HG03280 (cell line): Measurements from ENCODE around the gene RNF113A.
"Not testable (repeated sequence)": the region's sequence is repeated elsewhere in the genome, so short reads cannot be mapped to it uniquely, and the experiment has no call there.

Source experiments
- ATAC-seq: cut with Tn5 transposase; IDR thresholded peaks from one replicate; pipeline ENCODE4 v1.9.1; 2021; ENCODE audit warnings: mild to moderate bottlenecking, moderate library complexity; ENCODE audit not compliant: unreplicated experiment

The RNF113A gene

DNA sequence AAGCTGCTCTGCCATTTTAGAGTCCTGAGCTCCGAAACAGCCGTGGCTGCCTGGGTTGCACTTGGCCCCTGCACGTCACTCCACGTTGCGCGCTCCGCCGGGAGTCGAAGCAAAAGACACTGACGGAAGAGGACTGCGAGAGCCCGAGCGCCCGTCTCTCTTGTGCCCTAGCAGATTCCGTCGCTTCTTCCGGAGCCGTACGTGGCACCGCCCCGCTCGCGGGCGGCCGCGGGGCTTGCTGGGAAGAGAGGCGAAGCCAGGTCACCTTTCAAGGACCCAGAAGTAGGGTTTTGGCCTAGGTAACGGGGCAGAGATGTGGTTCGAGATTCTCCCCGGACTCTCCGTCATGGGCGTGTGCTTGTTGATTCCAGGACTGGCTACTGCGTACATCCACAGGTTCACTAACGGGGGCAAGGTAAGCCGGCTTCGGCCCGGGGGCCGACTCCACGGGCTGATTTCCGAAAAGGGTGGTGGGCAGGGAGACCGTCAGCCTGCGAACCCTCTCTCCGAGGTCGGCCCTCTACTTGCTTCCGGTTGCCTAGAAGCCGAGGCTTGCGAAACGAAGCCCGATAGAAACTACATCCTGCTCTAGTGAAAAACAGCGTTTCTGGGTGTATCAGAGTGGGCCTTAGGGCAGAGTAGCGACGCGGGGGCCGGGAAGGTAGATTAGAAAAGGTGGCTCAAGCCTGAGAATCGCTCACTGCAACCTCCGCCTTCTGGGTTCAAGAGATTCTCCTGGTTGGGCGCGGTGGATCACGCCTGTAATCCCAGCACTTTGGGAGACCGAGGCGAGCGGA lies at the start of gene RNF113A, which contains the start of gene NDUFA1:
RNF113A (minus strand) TSS at position 135 of the 797 bp plus-strand sequence; CDS start at position 15, 120 bp downstream.
NDUFA1 (plus strand) TSS at position 234 of the 797 bp plus-strand sequence; CDS start at position 314, 80 bp downstream.
- peak; percentile 93 for ATAC-seq

DNA sequence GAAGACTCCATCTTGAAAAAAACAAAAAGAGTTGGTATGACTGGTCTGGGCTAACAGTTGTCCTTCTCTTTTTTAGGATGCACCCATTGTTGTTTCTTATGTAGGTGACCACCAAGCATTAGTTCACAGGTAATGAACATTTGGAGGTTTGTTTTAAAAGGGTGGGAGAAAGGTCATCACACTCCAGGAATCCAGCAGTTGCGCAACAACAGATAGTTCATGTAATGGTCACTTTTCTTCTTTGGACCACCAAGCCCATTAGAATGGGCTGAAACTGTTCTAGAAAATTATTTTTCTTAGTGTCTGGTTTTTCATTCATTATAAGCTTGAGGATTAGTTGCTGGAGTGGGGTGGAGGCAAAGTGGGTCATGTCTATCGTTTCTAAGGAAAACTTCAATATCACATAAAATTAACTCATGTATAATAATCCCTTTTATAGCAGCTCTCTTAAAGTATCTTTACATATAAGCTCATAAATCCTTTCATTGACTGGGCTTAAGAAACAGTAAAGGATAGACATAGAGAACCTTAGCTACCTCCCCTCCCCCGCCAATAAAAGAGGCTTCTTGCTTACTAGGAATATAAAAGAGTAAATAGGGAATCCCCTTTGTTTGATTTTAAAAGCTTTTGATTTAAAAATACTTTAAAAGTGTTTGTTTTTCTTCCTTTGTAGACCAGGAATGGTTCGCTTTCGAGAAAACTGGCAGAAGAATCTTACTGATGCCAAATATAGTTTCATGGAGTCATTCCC lies 48.5 kb upstream of the RNF113A start:
- ATAC-seq: no peak

DNA sequence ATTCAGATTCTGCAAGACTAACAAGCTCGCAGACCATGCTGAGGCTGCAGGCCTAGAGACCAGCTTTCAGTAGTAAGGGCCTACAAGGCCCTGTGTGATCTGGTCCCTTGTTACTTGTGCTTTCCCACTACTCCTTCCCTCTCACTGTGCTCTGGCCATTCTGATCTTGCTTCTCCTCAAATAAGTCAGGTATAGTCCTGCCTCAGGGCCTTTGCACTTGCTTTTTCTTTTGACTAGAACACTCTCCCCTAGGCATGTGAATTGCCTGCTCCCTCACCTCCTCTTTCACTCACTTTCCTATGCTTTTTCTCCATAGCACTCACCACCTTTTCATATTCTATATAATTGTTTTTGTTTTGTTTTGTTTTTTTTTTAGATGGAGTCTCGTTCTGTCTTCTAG lies 46.3 kb upstream of the RNF113A start:
- no peak for ATAC-seq

DNA sequence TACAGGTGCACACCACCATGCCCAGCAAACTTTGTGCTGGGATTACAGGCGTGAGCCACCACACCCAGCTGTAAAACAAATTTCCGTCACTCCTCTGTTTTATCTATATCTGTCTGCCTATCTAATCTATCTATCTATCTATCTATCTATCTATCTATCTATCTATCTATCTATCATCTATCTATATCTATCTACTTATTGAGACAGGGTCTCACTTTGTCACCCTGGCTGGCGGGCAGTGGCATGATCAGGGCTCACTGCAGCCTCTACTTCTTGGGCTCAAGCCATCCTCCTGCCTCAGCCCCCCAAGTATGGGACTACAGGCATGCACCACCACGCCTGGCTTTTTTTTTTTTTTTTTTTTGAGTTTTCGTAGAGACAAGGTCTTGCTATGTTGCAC lies 44.8 kb upstream of the RNF113A start:
- ATAC-seq: no peak

DNA sequence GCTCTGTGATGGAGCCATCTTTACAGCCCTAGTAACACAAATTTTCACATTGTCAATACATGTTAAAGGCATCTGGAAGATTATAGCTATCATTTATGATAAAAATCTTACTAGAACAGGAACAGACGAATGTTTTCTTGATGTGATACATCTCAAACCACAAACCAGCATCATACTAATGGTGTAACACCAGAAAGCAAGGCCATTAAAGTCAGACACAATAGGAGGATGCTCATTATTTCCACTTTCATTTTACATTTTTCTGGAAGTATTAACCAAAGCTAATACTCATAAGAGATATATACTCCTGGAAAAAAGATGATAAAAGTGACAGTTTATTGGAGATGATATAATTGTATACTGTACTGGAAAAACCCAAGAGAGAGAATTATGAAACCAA lies 29.4 kb upstream of the RNF113A start:
- ATAC-seq: no peak

DNA sequence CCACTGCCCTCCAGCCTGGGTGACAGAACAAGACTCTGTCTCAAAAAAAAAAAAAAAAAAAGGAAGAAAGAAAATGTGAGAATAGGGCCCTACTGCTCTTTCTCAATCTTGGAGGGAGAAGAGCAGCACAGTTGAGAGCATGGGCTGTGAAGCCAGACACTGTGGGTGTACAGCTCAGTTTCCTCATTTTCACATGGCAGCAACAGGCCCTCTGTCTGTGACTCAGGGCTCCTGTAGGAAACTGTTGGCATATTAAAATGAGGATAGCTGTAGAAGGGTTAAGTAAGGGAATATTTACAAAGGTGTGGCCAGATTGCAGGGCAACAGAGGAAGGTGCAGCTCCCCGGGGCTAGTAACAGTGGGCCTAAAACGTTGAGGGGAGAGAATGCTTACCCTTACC lies 27.6 kb upstream of the RNF113A start:
- no peak for ATAC-seq

DNA sequence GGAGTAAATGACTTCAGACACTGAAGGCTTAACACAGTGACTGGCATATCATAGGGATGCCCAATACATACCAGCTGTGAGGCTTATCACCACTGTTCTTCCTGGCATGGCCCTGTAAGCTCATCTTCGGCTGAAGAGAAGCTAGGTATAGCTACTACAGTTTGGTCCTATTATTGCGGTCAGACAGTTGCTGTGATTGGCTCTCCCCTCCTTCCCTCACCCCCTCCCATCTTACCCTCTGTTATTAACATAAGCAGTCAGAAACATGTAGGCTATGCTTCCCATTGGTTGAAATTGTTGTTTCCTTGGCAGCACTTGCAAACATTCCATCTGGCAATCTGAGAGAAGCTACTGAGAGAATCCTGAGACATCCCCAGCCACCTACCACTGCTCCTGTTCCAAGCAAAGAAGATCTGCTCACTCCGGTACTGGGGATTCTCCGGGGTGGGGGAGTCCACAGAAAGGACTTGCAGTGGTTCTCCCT lies 24.4 kb upstream of the RNF113A start, which contains the start of gene AKAP14:
AKAP14 (plus strand) TSS at position 51 of the 484 bp plus-strand sequence. CDS start 7,331 bp downstream, outside the sequence.
- ATAC-seq: no peak

DNA sequence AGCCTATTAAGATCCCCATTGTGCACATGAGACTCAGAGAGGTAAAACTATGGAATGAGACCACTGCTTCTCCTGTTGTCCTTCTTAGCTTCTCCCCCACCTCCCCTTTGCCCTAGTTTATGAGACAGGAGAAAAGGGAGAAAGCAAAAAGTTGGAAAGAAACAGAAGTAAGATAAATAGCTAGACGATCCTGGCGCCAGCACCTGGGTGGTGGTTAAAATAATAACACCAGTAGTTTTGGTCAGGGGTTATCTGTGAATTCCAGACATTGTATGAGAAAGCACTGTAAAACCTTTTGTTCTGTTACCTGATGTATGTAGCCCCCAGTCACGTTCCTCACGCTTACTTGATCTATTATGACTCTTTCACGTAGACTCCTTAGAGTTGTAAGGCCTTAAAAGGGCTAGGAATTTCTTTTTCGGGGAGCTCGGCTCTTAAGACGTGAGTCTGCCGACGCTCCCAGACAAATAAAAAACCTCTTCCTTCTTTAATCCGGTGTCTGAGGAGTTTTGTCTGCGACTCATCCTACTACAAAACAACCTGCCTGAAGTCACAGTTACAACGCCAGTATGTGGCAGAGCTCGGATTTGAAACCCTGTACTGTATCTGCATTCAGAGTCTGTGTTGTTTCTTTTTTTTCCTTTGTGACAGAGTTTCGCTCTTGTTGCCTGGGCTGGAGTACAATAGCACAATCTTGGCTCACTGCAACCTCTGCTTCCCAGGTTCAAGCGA lies 20.6 kb upstream of the RNF113A start:
- not testable (repeated sequence) for ATAC-seq

DNA sequence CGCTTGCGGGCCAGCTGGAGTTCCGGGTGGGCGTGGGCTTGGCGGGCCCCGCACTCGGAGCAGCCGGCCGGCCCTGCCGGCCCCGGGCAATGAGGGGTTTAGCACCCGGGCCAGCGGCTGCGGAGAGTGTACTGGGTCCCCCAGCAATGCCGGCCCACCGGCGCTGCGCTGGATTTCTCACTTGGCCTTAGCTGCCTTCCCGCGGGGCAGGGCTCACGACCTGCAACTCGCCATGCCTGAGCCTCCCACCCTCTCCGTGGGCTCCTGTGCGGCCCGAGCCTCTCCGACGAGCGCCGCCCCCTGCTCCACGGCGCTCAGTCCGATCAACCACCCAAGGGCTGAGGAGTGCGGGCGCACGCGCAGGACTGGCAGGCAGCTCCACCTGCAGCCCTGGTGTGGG lies 19.1 kb upstream of the RNF113A start:
- not testable (repeated sequence) for ATAC-seq

DNA sequence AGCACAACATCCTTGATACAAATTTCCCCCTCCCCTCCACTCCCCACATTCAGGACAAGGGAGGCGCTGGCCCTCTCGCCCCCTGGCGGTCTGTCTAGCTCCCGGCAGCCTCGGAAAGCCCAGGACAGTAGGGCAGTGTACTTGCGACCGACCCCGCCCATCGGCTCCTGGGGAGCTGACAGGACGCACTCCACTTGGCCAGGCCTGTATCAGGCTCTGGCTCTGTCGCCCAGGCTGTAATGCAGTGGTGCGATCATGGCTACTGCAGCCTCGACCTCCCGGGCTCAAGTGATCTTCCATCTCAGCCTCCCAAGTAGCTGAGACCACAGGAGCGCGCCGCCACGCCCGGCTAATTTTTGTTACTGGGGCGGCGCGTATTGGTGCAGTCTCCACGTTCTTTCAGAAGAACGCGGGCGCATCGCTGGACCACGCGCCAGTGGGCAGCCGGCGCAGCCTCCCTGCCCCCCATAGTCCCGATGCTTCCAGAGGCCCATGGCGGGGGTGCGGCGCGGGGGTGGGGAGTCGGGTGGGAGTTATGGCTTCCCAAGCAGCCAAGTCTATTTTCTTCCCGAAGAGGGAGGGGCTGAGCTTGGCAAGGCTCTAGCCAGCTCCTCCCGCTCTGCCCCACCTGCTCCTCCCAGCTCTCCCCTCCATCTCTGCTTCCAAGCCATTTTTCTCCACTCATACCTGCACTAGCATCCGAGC lies 16.3 kb upstream of the RNF113A start:
- peak; percentile 74 for ATAC-seq

DNA sequence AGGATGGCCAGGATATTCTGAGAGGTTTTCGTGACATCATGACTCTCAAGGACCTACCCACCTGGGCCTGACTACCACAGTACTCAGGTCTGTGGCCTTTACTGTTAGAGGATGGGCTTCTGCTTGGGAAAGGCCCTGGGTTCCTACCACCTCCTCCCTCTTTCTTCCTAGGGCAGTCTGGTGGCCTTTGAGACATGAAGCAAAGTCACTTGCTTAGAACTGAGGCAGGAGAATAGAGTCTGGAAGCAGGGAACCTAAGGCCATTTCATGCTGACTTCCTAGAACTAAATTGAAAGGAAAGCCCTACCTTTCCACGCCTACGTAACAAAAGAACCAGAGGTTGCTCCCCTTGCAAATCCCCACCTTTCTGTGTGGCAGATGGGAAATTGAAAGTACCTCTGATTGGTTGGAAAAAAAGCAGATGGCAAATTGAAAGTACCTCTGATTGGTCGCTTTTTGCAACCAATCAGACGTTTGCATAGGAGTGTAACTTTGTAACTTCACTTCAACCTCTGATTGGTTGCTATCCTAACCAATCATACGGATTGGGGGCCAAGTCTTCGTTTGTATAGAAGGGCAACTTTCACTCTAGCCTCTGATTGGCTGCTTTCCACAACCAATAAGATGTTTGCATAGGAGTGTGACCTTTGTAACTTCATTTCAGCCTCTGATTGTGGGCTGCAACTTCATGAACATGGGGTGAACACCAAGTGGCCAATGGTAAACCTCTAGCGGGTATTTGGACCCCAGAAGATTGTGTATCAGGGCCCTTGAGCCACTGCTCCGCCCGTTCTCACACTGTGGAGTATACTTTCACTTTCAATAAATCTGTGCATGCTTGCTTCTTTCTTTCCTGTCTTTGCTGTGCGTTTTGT lies 14.3 kb upstream of the RNF113A start:
- ATAC-seq: no peak

DNA sequence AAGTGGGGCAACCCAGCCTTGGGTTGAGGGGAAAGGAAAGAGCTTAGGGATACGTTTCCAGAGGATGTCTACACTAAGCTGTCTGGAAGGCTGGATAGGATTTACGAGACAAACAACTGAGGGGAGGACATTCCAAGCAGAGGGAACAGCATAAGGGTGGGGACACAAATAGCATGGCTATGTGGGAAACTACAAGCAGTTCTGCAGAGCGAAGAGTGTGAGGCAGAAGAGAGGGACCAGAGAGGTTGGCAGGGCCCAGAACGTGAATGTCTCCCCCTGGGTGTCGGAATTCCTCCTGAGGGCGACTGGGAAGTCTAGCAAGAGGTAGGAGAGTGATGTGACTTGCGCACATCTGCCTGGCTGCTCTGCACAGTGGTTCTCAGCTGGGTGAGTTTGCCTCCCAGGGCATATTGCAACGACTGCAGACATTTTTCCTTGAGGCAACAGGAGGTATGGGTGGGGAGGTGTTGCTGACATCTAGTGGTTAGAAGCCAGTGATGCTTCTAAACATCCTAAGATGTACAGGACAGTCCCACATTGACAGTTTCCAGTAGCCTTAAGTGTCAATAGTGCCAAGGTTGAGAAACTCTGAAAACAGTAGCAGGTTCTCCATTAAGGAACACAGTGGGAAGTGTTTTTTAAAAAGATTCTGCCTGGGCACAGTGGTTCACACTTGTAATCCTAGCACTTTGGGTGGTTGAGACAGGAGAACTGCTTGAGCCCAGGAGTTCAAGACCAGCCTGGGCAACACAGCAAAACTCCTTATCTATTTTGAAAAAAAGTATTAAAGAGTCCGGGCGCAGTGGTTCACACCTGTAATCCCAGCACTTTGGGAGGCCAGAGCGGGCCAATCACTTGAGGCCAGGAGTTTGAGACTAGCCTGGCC lies 9.3 kb upstream of the RNF113A start:
- peak; percentile 88 for ATAC-seq

DNA sequence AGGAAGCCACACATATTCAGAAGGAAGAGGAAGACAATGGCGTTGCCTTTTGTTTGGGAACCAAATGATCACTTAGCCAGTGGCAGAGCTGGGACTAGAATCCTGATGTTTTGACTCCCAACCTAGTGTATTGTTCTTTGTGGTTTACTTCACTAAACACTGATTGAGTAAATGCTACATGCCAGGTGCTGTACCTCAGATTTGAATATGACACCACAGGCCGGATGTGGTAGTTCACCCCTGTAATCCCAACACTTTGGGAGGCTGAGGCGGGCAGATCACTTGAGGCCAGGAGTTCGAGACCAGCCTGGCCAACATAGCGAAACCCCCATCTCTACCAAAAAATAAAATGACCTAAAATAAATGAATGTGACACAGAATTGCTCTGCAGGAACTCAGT lies 8.5 kb upstream of the RNF113A start:
- ATAC-seq: peak; percentile 70

DNA sequence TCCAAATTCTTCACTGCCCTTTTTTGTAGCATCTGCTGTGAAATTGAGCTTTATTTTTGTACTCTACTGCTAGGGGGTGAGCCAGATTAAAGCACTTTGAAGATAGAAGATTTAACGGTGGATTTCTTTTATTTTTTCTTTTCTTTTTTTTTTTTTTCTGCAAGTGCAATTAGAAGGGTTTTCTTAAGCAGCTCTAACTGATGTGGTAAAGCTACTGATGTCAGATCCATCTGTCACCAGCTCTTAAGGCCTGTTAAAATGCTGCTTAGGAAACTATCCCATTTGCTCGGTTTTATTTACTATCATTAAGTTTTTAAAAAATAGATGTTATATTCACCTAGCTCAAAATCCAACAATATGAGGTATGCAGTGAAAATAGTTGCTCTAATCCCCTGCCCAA lies 7.2 kb upstream of the RNF113A start:
- no peak for ATAC-seq

DNA sequence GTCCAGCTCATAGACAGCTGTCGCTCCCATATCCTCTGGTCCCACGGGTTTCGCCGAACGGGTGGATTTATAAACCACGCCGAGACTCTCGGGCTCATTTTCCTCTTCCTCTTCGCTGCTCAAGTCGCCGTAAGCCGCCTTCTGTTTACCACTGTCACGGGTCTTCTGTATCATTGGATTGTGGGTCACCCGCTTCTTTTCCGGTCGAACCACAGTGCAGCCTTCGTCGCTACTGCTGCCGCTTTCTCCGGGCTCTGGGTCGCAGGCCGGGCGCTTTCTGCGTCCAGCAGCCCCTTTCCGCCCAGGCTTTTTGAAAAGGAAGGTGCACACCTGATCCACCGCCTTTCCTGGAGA lies 311 bp downstream of the RNF113A start:
- peak; percentile 41 for ATAC-seq

DNA sequence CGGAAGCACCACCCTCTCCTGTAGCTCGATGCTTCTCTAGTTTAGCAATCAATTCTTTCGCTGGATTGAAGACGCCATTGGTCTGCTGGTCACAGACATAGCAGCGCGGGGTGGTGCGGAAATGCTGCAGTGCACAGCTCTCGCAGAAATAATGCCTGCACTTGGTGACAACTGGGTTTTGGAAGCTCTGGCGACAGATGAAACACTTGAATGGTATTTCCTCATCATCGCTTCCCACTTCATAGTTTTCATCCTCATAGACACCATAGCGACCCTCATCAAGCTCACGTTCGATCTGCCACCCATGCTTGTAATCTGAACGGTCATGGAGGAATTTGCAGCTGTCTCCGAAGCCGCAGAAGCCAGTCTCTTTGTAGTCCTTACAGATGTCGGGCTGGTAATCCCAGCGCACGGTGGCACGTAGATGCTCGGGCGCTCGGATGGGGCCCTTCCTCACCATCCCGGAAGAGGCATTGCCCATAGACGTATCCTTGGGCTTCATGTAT lies 854 bp downstream of the RNF113A start:
- ATAC-seq: no peak

DNA sequence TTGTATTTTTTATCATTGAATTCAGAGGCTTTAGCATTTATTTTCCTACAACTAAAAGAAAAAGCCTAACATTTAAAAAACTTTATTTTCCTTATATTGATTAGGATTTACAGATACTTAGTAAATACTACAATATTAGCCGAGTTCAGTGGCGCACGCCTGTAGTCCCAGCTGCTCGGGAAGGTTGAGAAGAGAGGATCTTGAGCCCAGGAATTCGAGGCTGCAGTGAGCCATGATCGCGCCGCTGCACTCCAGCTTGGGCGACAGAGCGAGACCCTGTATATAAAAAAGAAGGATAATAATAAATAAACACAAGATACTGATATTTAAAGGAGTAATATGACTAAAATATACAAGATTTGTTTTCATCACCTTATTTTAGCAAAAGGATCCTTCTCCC lies 18.1 kb downstream of the RNF113A start:
- no peak for ATAC-seq
